ENCODE data around the gene DCAF4. TPM values are rescaled to one million over a fixed set of nuclear protein-coding genes. Genes with fewer than 3 reads are reported as not detected.

The DCAF4 gene
- total and polyA plus RNA-seq, 2 of the 4 experiments (the other 2 are of a cell fraction), result 28.8 to 29.4 TPM

- Histone ChIP-seq H2BK15ac (ENCODE audit: low read depth, low read length) (no peak overlapping the region), H3K18ac (ENCODE audit: low read depth, low read length) (no peak overlapping the region), H3K23ac (ENCODE audit: low read depth, low read length) (no peak overlapping the region), H3K27me3 (ENCODE audit: control insufficient read depth, insufficient read depth, low read length) (no peaks in the 10 kb centered on the region), H3K4me3 (ENCODE audit: insufficient read depth, low read depth, low read length) (no peak overlapping the region), H3K4me1 (ENCODE audit: control insufficient read depth, insufficient read depth, low read length) (0 out of 2 replicates have a peak, but pooled peaks cover 4% of the 10 kb centered on the region), H2BK20ac (ENCODE audit: low read depth, low read length) (no peak overlapping the region), H3K4me2 (ENCODE audit: low read depth, low read length) (no peak overlapping the region), H3K9ac (ENCODE audit: low read depth, low read length) (no peak overlapping the region), H2BK120ac (ENCODE audit: low read depth, low read length) (no peak overlapping the region), H2AK5ac (ENCODE audit: low read depth, low read length) (no peak overlapping the region), H3K14ac (replicated peaks; ENCODE audit: low read depth, low read length) (no peak overlapping the region), H3K4ac (ENCODE audit: low read depth, low read length) (no peak overlapping the region), H4K91ac (ENCODE audit: insufficient read depth, low read depth, low read length) (no peak overlapping the region), H4K8ac (ENCODE audit: low read depth in 2 of 2, low read length in 2 of 2) (no peak overlapping the region), H3K79me1 (ENCODE audit: low read depth in 1 of 2, low read length in 2 of 2) (no peaks in the 10 kb centered on the region), H3K9me1 (ENCODE audit: insufficient read depth, low read length) (peaks cover 12% of the 10 kb centered on the region), H3K9me3 (ENCODE audit: control insufficient read depth, insufficient read depth, low read length) (no peaks in the 10 kb centered on the region), H3K36me3 (ENCODE audit: control insufficient read depth, insufficient read depth, low read length) (peaks cover 31% of the 10 kb centered on the region), H2BK5ac (ENCODE audit: low read depth, low read length, poor library complexity, severe bottlenecking) (no peak overlapping the region), H2AFZ (replicated peaks; ENCODE audit: low read length, poor library complexity) (no peak overlapping the region), H4K5ac (ENCODE audit: low read depth, low read length) (no peak overlapping the region), H2AK9ac (replicated peaks; ENCODE audit: low read depth, low read length, poor library complexity) (no peak overlapping the region), H3K56ac (ENCODE audit: extremely low read depth, insufficient read depth, low read length) (no peak overlapping the region), H4K20me1 (ENCODE audit: insufficient read depth, low read length) (no peaks in the 10 kb centered on the region), H3K27ac (ENCODE audit: insufficient read depth, low read length) (no peak overlapping the region)
- intact Hi-C loops (cut with micrococcal nuclease), result no loop called here
- ATAC-seq (ENCODE audit: low read depth) (no peak), DNase-seq (no peak)
- no TSS peak for BruUV-seq (replicated peaks)
- in situ Hi-C loops (cut with MboI; ENCODE audit: low sequenced_read_pairs), result no loop called here
- WGBS, 2 experiments (ENCODE audit: extremely low coverage in 2 of 2, insufficient read length in 1 of 2), result 80% methylated on average over 1 of the region's 13 CpGs; no CpG with 5 or more reads in 1 of the 2 experiments
- TF ChIP-seq ELK1 (IDR thresholded peaks at IDR 0.05; ENCODE audit: borderline replicate concordance, low read depth, low read length) (no peak), BHLHE40 (IDR thresholded peaks at IDR 0.05; ENCODE audit: low read depth, low read length) (no peak), RFX5 (IDR thresholded peaks at IDR 0.05; ENCODE audit: low read depth, low read length) (no peak), CEBPB (IDR thresholded peaks at IDR 0.05; ENCODE audit: low read depth, low read length) (no peak), CHD1 (IDR thresholded peaks at IDR 0.05; ENCODE audit: low read depth, low read length) (no peak), FOS (IDR thresholded peaks at IDR 0.05; ENCODE audit: low read depth, low read length) (no peak), NFE2L2 (IDR thresholded peaks at IDR 0.05; ENCODE audit: low read depth, low read length) (no peak), MXI1 (IDR thresholded peaks at IDR 0.05; ENCODE audit: borderline replicate concordance, low read depth, low read length) (no peak), RCOR1 (IDR thresholded peaks at IDR 0.05; ENCODE audit: insufficient replicate concordance, low read length) (no peak), MAZ (IDR thresholded peaks at IDR 0.05; ENCODE audit: borderline replicate concordance, low read depth, low read length) (no peak), MAFK (IDR thresholded peaks at IDR 0.05; ENCODE audit: low read depth, low read length) (no peak)
- ChIA-PET POLR2A (ENCODE audit: unreplicated experiment) (no interaction called here), CTCF (interaction anchor here (1.1 kb wide), 1 partner anchor 430 kb away, joined by 3 read pairs; no protein-coding TSS in a partner anchor)
- dilution Hi-C loops (cut with HindIII; ENCODE audit: low sequenced_read_pairs, unreplicated experiment), result no loop called here
Measured at GRCh38 chr14:72943876-72944430, 17.7 kb downstream of the DCAF4 start.

All from IMR-90 (cell line).